HepG2 (cell line): Measurements from ENCODE around the gene PLIN5. TPM values are rescaled to one million over a fixed set of nuclear protein-coding genes. Genes with fewer than 3 reads are reported as not detected.
A peak's percentile ranks its signal among the peaks of the same experiment; 100 is the strongest.

Source experiments
- CC2D1A ChIP-seq: sonication (generic); formaldehyde crosslinking; IDR thresholded peaks from 2 replicates; pipeline ENCODE4 v1.8.1; 2023; ENCODE audit warnings: mild to moderate bottlenecking, missing genetic modification reagents
- FLYWCH1 ChIP-seq: sonication (generic); formaldehyde crosslinking; IDR thresholded peaks from 2 replicates; pipeline ENCODE4 v1.8.1; 2023; ENCODE audit warnings: mild to moderate bottlenecking, missing genetic modification reagents
- FOXA1 ChIP-seq, 2 experiments: fragments of 450-650 bp in 1 of 2; sonication (generic) in 1 of 2; formaldehyde crosslinking in 1 of 2; IDR thresholded peaks; 2 replicates each; pipeline versions ENCODE4 v1.4.0 to v1.6.1; 2016 to 2020; ENCODE audit warnings: missing genetic modification reagents in 1 of 2
- GABPB1 ChIP-seq: IDR thresholded peaks from 2 replicates; pipeline ENCODE4 v1.6.1; 2016; ENCODE audit warnings: mild to moderate bottlenecking, missing genetic modification reagents, moderate library complexity, missing compliant biosample characterization
- HHEX ChIP-seq: IDR thresholded peaks from 2 replicates; pipeline ENCODE4 v1.6.1; 2016; ENCODE audit warnings: control low read depth
- HOXA5 ChIP-seq: sonication (generic); formaldehyde crosslinking; IDR thresholded peaks from 2 replicates; pipeline ENCODE4 v1.4.0; 2020; ENCODE audit warnings: missing genetic modification reagents
- JUN ChIP-seq: sonication (generic); formaldehyde crosslinking; IDR thresholded peaks from 2 replicates; pipeline ENCODE4 v1.4.0; 2020; ENCODE audit warnings: mild to moderate bottlenecking, missing genetic modification reagents
- KDM1A ChIP-seq: IDR thresholded peaks from 2 replicates; pipeline ENCODE4 v1.6.1; 2016; ENCODE audit warnings: missing compliant biosample characterization
- MXD4 ChIP-seq: IDR thresholded peaks from 2 replicates; pipeline ENCODE4 v1.6.1; 2016; ENCODE audit warnings: mild to moderate bottlenecking, missing biosample characterization, missing genetic modification reagents
- RCOR2 ChIP-seq: IDR thresholded peaks from 2 replicates; pipeline ENCODE4 v1.6.1; 2016; ENCODE audit warnings: missing biosample characterization, missing genetic modification reagents
- TBP ChIP-seq: sonication (generic); formaldehyde crosslinking; IDR thresholded peaks from 2 replicates; pipeline ENCODE4 v1.5.0; 2020; ENCODE audit warnings: missing genetic modification reagents
- ZNF124 ChIP-seq: sonication (generic); formaldehyde crosslinking; IDR thresholded peaks from 2 replicates; pipeline ENCODE4 v1.4.0; 2020; ENCODE audit warnings: missing genetic modification reagents
- ZNF350 ChIP-seq: sonication (generic); formaldehyde crosslinking; IDR thresholded peaks from 2 replicates; pipeline ENCODE4 v1.4.0; 2020; ENCODE audit warnings: mild to moderate bottlenecking, low read depth, missing genetic modification reagents, borderline replicate concordance
- ZNF468 ChIP-seq: sonication (generic); formaldehyde crosslinking; IDR thresholded peaks from 2 replicates; pipeline ENCODE4 v1.8.0; 2022; ENCODE audit warnings: mild to moderate bottlenecking, moderate library complexity, missing genetic modification reagents
- ZNF552 ChIP-seq: sonication (generic); formaldehyde crosslinking; IDR thresholded peaks from 2 replicates; pipeline ENCODE4 v1.9.0; 2022; ENCODE audit warnings: missing genetic modification reagents, mild to moderate bottlenecking, borderline replicate concordance
- ZSCAN9 ChIP-seq: IDR thresholded peaks from 2 replicates; pipeline ENCODE4 v1.6.1; 2016; ENCODE audit warnings: borderline replicate concordance
- polyA plus RNA-seq, 8 experiments: library from polyadenylated mRNA; depleted of rRNA in 3 of 8; stranded (reverse) in 7 of 8; unstranded in 1 of 8; fragments of >200 nt; fragmentation: Illumina TruSeq in 4 of 8; extraction: Trizol in 4 of 8; gene quantifications; 2 replicates each; pipeline versions ENCODE4 v1.2.1 to v1.2.3, GENCODE V29; 2011 to 2016; ENCODE audit warnings: low read depth in 4 of 8, missing spikeins in 1 of 8, mixed read lengths in 1 of 8; ENCODE audit not compliant: insufficient read depth in 1 of 8
- total RNA-seq, 5 experiments: library from RNA; depleted of rRNA; stranded (reverse); fragments of >200 nt; fragmentation: Illumina TruSeq; extraction: Trizol; gene quantifications; 2 replicates each; pipeline ENCODE4 v1.2.3, GENCODE V29; 2016; ENCODE audit warnings: low read depth in 1 of 5
- TF ChIP-seq, protein P1 (sequence below): sonication (generic); formaldehyde crosslinking; IDR thresholded peaks from 2 replicates; pipeline ENCODE4 v1.5.1; 2020; ENCODE audit warnings: missing genetic modification reagents, mild to moderate bottlenecking, borderline replicate concordance
- TF ChIP-seq, protein P2 (sequence below): sonication (generic); formaldehyde crosslinking; IDR thresholded peaks from 2 replicates; pipeline ENCODE4 v1.4.0; 2020; ENCODE audit warnings: missing genetic modification reagents
- TF ChIP-seq, protein P3 (sequence below): sonication (generic); formaldehyde crosslinking; IDR thresholded peaks from 2 replicates; pipeline ENCODE4 v1.4.0; 2020; ENCODE audit warnings: missing genetic modification reagents, mild to moderate bottlenecking, borderline replicate concordance
- TF ChIP-seq, protein P4 (sequence below): sonication (generic); formaldehyde crosslinking; IDR thresholded peaks from 2 replicates; pipeline ENCODE4 v1.4.0; 2020; ENCODE audit warnings: low read depth, missing genetic modification reagents
- TF ChIP-seq, protein P5 (sequence below): sonication (generic); formaldehyde crosslinking; IDR thresholded peaks from 2 replicates; pipeline ENCODE4 v1.5.0; 2020; ENCODE audit warnings: missing genetic modification reagents

Gene PLIN5
- total and polyA plus RNA-seq, 2 of the 13 experiments (the other 11 are each of a cell fraction or from before 2014, with no cell fraction given): 1.8 to 4.8 TPM

DNA sequence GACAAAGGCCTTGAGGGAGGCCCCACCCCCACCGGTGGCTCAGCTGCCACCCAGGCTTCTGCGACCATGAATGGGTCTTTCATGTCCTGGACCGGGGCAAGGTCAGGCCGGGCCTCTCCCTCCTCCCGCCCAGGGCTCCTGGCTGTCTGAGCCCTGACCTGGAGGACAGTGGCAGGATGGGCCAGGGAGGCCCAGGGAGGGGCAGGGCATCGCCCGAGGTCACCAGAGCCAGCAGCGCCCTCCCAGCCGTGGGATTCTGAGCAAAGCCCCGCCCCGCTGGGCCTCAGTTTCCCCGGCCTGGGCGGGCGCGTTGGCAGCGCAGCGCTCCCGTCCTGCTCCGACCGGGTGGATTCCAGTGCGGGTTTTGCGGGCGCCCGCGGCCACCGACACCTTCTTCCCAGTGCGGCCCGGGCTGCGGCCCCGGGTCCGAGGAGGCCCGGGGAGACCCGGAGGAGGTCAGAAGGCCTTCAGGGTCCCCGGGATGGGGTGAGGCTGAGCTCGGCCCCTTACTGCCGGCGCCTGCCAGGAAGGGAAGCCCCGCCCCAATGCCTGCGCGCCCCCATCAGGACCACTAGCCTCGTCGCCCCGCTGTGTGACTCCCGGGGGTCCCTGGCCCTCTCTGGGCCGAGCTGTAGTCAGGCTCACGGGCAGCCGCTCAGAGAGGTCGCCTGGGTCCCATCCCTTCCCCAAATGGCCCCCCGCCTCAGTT, 49.1 kb upstream of the PLIN5 start (continued):
- TF ChIP-seq FLYWCH1: no peak
- TF ChIP-seq TBP (CRISPR knock-in tag): no peak
- TF ChIP-seq, protein P1, sequence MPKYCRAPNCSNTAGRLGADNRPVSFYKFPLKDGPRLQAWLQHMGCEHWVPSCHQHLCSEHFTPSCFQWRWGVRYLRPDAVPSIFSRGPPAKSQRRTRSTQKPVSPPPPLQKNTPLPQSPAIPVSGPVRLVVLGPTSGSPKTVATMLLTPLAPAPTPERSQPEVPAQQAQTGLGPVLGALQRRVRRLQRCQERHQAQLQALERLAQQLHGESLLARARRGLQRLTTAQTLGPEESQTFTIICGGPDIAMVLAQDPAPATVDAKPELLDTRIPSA: no peak
- no peak for TF ChIP-seq FOXA1 (IDR thresholded peaks at IDR 0.05)
- TF ChIP-seq FOXA1 (CRISPR knock-in tag; IDR thresholded peaks at IDR 0.05): peak; percentile 56
- TF ChIP-seq, protein P2, sequence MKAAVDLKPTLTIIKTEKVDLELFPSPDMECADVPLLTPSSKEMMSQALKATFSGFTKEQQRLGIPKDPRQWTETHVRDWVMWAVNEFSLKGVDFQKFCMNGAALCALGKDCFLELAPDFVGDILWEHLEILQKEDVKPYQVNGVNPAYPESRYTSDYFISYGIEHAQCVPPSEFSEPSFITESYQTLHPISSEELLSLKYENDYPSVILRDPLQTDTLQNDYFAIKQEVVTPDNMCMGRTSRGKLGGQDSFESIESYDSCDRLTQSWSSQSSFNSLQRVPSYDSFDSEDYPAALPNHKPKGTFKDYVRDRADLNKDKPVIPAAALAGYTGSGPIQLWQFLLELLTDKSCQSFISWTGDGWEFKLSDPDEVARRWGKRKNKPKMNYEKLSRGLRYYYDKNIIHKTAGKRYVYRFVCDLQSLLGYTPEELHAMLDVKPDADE (CRISPR knock-in tag): 0 out of 2 replicates have a peak, but pooled peaks have one; percentile 51
- TF ChIP-seq, protein P3, sequence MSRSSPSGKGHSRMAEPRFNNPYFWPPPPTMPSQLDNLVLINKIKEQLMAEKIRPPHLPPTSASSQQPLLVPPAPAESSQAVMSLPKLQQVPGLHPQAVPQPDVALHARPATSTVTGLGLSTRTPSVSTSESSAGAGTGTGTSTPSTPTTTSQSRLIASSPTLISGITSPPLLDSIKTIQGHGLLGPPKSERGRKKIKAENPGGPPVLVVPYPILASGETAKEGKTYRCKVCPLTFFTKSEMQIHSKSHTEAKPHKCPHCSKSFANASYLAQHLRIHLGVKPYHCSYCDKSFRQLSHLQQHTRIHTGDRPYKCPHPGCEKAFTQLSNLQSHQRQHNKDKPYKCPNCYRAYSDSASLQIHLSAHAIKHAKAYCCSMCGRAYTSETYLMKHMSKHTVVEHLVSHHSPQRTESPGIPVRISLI (CRISPR knock-in tag): peak; percentile 63; the same call in 1 of the 2 replicates
- TF ChIP-seq ZNF350 (CRISPR knock-in tag): no peak
- no peak for TF ChIP-seq HHEX (CRISPR knock-in tag)
- TF ChIP-seq JUN (CRISPR knock-in tag): no peak
- TF ChIP-seq GABPB1 (CRISPR knock-in tag): peak; percentile 68
- TF ChIP-seq CC2D1A (CRISPR knock-in tag): no peak
- peak; percentile 47; the same call in 1 of the 2 replicates for TF ChIP-seq ZNF124 (CRISPR knock-in tag)
- TF ChIP-seq HOXA5 (CRISPR knock-in tag): 0 out of 2 replicates have a peak, but pooled peaks have one; percentile 58
- peak; percentile 70; the same call in 1 of the 2 replicates for TF ChIP-seq RCOR2 (CRISPR knock-in tag)
- TF ChIP-seq KDM1A (CRISPR knock-in tag): peak; percentile 79
- 0 out of 2 replicates have a peak, but pooled peaks have one; percentile 31 for TF ChIP-seq ZSCAN9
- TF ChIP-seq, protein P4, sequence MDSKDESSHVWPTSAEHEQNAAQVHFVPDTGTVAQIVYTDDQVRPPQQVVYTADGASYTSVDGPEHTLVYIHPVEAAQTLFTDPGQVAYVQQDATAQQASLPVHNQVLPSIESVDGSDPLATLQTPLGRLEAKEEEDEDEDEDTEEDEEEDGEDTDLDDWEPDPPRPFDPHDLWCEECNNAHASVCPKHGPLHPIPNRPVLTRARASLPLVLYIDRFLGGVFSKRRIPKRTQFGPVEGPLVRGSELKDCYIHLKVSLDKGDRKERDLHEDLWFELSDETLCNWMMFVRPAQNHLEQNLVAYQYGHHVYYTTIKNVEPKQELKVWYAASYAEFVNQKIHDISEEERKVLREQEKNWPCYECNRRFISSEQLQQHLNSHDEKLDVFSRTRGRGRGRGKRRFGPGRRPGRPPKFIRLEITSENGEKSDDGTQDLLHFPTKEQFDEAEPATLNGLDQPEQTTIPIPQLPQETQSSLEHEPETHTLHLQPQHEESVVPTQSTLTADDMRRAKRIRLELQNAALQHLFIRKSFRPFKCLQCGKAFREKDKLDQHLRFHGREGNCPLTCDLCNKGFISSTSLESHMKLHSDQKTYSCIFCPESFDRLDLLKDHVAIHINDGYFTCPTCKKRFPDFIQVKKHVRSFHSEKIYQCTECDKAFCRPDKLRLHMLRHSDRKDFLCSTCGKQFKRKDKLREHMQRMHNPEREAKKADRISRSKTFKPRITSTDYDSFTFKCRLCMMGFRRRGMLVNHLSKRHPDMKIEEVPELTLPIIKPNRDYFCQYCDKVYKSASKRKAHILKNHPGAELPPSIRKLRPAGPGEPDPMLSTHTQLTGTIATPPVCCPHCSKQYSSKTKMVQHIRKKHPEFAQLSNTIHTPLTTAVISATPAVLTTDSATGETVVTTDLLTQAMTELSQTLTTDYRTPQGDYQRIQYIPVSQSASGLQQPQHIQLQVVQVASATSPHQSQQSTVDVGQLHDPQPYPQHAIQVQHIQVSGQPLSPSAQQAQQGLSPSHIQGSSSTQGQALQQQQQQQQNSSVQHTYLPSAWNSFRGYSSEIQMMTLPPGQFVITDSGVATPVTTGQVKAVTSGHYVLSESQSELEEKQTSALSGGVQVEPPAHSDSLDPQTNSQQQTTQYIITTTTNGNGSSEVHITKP (CRISPR knock-in tag): 0 out of 2 replicates have a peak, but pooled peaks have one; percentile 17
- peak; percentile 40; the same call in 1 of the 2 replicates for TF ChIP-seq ZNF552 (CRISPR knock-in tag)
- 0 out of 2 replicates have a peak, but pooled peaks have one; percentile 43 for TF ChIP-seq MXD4 (CRISPR knock-in tag)
- TF ChIP-seq ZNF468 (CRISPR knock-in tag): 0 out of 2 replicates have a peak, but pooled peaks have one; percentile 26
- TF ChIP-seq, protein P5, sequence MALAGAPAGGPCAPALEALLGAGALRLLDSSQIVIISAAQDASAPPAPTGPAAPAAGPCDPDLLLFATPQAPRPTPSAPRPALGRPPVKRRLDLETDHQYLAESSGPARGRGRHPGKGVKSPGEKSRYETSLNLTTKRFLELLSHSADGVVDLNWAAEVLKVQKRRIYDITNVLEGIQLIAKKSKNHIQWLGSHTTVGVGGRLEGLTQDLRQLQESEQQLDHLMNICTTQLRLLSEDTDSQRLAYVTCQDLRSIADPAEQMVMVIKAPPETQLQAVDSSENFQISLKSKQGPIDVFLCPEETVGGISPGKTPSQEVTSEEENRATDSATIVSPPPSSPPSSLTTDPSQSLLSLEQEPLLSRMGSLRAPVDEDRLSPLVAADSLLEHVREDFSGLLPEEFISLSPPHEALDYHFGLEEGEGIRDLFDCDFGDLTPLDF (CRISPR knock-in tag): peak; percentile 71; the same call in 1 of the 2 replicates
